ENCODE data around the gene PCDHGC5. TPM values are rescaled to one million over a fixed set of nuclear protein-coding genes. Genes with fewer than 3 reads are reported as not detected.
A peak's percentile ranks its signal among the peaks of the same experiment; 100 is the strongest.

PCDHGC5 gene
- total and polyA plus RNA-seq, 2 experiments from 2014 or later: 0.16 to 1.5 TPM

DNA sequence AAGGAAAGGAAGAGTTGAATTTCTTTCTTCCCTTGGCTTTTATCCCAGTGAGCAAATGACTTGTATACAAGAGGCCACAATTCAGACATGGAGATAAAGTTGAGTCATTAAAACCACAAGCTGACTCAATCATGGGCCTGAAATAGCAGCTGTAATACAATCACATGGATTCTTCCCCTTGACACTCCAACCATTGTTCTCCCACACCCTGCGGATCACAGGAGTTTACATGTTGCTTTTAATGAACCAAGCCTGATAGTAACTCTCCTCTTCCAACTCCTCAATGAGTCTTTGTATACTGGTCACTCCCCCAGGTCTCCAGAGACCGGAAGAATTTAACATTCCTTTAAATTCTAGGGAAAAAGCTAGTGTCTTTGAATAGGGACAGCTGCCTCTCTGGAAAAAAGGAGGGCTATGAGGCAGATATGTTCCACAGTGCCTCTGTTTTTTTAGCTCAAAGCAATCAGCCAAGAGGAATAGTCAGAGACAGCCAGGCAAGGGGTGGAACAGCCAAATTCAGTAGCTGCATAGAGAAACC, 32.4 kb downstream of the PCDHGC5 start:
- Mint-ChIP-seq H3K36me3 (ENCODE audit: low read depth) (peaks cover 73% of the 10 kb centered on the region), H3K4me3 (no peak overlapping the region), H3K27me3 (ENCODE audit: insufficient read depth, low read depth, poor library complexity) (peaks cover 3% of the 10 kb centered on the region), H3K27ac (no peak overlapping the region), H3K4me1 (peaks cover 22% of the 10 kb centered on the region), H3K9me3 (no peaks in the 10 kb centered on the region; the same call in 2 of the 3 replicates)
- Histone ChIP-seq H3K4me1 (ENCODE audit: insufficient read depth) (peaks cover 11% of the 10 kb centered on the region), H3K27ac (ENCODE audit: low read depth) (peak overlapping the region; percentile 26; the same call in 1 of the 2 replicates), H3F3A (replicated peaks; ENCODE audit: low read depth) (peaks cover 9% of the 10 kb centered on the region; the same call in 1 of the 2 replicates), H3K4me3 (no peak overlapping the region), H3K4me2 (no peak overlapping the region), H3K9me2 (ENCODE audit: insufficient read depth) (no peaks in the 10 kb centered on the region), H3K27me3 (ENCODE audit: insufficient read depth) (no peaks in the 10 kb centered on the region), H2AFZ (no peak overlapping the region), H4K20me1 (replicated peaks; ENCODE audit: insufficient read depth) (peaks cover 4% of the 10 kb centered on the region), H3K36me3 (ENCODE audit: insufficient read depth) (peaks cover 25% of the 10 kb centered on the region), H3K79me2 (replicated peaks; ENCODE audit: insufficient read depth) (0 out of 2 replicates have a peak, but pooled peaks cover 6% of the 10 kb centered on the region)
- ATAC-seq (no peak), DNase-seq (ENCODE audit: low spot score) (no peak)
- TF ChIP-seq ZNF114 (CRISPR knock-in tag; IDR thresholded peaks at IDR 0.05): no peak

DNA sequence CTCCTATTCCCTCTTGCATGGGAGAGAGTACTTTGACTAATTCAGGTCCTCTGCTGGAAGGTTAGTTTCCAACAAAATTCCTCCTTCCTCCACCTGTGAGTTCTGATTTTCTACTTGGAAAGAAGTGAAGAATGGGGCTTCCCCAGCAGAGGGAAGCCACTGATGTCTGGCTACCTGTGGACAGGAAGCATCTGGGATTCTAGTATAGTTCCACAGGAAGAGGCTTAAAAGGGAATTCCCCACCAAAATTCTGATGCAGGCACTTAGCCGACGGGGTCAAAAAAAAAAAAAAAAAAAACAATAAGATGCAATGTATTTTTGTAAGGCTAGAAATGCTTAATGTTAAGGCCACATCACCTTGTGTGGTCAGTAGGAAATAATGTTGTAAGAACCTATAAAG, 33.4 kb downstream of the PCDHGC5 start:
- H3K27ac Mint-ChIP-seq: no peak overlapping the region
- H3K4me3 ChIP-seq: no peak overlapping the region
- no peak overlapping the region for H2AFZ ChIP-seq
- peaks cover 4% of the 10 kb centered on the region for H4K20me1 ChIP-seq (replicated peaks; ENCODE audit: insufficient read depth)
- no peak overlapping the region for H3K4me2 ChIP-seq
- 0 out of 2 replicates have a peak, but pooled peaks cover 6% of the 10 kb centered on the region for H3K79me2 ChIP-seq (replicated peaks; ENCODE audit: insufficient read depth)
- no peaks in the 10 kb centered on the region for H3K9me3 Mint-ChIP-seq
- H3K27me3 Mint-ChIP-seq (ENCODE audit: insufficient read depth, low read depth, poor library complexity): peaks cover 3% of the 10 kb centered on the region
- peaks cover 25% of the 10 kb centered on the region for H3K36me3 ChIP-seq (ENCODE audit: insufficient read depth)
- DNase-seq (ENCODE audit: low spot score): no peak
- peaks cover 9% of the 10 kb centered on the region; the same call in 1 of the 2 replicates for H3F3A ChIP-seq (replicated peaks; ENCODE audit: low read depth)
- no peaks in the 10 kb centered on the region for H3K27me3 ChIP-seq (ENCODE audit: insufficient read depth)
- H3K4me3 Mint-ChIP-seq: no peak overlapping the region
- H3K9me2 ChIP-seq (ENCODE audit: insufficient read depth): no peaks in the 10 kb centered on the region
- peaks cover 11% of the 10 kb centered on the region for H3K4me1 ChIP-seq (ENCODE audit: insufficient read depth)
- H3K27ac ChIP-seq (ENCODE audit: low read depth): no peak overlapping the region
- H3K36me3 Mint-ChIP-seq (ENCODE audit: low read depth): peaks cover 76% of the 10 kb centered on the region
- no peak for ATAC-seq
- H3K4me1 Mint-ChIP-seq: peaks cover 22% of the 10 kb centered on the region
- TF ChIP-seq NANOG (IDR thresholded peaks at IDR 0.05; ENCODE audit: borderline replicate concordance): no peak
- TF ChIP-seq STAT1 (IDR thresholded peaks at IDR 0.05; ENCODE audit: unreplicated experiment): no peak
- TF ChIP-seq EZH2phosphoT487 (IDR thresholded peaks at IDR 0.05; ENCODE audit: unreplicated experiment): no peak
- TF ChIP-seq ZNF114 (CRISPR knock-in tag; IDR thresholded peaks at IDR 0.05): no peak
- TF ChIP-seq, protein P1, sequence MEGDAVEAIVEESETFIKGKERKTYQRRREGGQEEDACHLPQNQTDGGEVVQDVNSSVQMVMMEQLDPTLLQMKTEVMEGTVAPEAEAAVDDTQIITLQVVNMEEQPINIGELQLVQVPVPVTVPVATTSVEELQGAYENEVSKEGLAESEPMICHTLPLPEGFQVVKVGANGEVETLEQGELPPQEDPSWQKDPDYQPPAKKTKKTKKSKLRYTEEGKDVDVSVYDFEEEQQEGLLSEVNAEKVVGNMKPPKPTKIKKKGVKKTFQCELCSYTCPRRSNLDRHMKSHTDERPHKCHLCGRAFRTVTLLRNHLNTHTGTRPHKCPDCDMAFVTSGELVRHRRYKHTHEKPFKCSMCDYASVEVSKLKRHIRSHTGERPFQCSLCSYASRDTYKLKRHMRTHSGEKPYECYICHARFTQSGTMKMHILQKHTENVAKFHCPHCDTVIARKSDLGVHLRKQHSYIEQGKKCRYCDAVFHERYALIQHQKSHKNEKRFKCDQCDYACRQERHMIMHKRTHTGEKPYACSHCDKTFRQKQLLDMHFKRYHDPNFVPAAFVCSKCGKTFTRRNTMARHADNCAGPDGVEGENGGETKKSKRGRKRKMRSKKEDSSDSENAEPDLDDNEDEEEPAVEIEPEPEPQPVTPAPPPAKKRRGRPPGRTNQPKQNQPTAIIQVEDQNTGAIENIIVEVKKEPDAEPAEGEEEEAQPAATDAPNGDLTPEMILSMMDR (conservative IDR thresholded peaks at IDR 0.05; ENCODE audit: low read depth in 2 of 2): no peak
- TF ChIP-seq, protein P2, sequence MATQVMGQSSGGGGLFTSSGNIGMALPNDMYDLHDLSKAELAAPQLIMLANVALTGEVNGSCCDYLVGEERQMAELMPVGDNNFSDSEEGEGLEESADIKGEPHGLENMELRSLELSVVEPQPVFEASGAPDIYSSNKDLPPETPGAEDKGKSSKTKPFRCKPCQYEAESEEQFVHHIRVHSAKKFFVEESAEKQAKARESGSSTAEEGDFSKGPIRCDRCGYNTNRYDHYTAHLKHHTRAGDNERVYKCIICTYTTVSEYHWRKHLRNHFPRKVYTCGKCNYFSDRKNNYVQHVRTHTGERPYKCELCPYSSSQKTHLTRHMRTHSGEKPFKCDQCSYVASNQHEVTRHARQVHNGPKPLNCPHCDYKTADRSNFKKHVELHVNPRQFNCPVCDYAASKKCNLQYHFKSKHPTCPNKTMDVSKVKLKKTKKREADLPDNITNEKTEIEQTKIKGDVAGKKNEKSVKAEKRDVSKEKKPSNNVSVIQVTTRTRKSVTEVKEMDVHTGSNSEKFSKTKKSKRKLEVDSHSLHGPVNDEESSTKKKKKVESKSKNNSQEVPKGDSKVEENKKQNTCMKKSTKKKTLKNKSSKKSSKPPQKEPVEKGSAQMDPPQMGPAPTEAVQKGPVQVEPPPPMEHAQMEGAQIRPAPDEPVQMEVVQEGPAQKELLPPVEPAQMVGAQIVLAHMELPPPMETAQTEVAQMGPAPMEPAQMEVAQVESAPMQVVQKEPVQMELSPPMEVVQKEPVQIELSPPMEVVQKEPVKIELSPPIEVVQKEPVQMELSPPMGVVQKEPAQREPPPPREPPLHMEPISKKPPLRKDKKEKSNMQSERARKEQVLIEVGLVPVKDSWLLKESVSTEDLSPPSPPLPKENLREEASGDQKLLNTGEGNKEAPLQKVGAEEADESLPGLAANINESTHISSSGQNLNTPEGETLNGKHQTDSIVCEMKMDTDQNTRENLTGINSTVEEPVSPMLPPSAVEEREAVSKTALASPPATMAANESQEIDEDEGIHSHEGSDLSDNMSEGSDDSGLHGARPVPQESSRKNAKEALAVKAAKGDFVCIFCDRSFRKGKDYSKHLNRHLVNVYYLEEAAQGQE (IDR thresholded peaks at IDR 0.05; ENCODE audit: unreplicated experiment): no peak
- TF ChIP-seq EZH2 (IDR thresholded peaks at IDR 0.05; ENCODE audit: low read depth, unreplicated experiment): no peak
- TF ChIP-seq, protein P3, sequence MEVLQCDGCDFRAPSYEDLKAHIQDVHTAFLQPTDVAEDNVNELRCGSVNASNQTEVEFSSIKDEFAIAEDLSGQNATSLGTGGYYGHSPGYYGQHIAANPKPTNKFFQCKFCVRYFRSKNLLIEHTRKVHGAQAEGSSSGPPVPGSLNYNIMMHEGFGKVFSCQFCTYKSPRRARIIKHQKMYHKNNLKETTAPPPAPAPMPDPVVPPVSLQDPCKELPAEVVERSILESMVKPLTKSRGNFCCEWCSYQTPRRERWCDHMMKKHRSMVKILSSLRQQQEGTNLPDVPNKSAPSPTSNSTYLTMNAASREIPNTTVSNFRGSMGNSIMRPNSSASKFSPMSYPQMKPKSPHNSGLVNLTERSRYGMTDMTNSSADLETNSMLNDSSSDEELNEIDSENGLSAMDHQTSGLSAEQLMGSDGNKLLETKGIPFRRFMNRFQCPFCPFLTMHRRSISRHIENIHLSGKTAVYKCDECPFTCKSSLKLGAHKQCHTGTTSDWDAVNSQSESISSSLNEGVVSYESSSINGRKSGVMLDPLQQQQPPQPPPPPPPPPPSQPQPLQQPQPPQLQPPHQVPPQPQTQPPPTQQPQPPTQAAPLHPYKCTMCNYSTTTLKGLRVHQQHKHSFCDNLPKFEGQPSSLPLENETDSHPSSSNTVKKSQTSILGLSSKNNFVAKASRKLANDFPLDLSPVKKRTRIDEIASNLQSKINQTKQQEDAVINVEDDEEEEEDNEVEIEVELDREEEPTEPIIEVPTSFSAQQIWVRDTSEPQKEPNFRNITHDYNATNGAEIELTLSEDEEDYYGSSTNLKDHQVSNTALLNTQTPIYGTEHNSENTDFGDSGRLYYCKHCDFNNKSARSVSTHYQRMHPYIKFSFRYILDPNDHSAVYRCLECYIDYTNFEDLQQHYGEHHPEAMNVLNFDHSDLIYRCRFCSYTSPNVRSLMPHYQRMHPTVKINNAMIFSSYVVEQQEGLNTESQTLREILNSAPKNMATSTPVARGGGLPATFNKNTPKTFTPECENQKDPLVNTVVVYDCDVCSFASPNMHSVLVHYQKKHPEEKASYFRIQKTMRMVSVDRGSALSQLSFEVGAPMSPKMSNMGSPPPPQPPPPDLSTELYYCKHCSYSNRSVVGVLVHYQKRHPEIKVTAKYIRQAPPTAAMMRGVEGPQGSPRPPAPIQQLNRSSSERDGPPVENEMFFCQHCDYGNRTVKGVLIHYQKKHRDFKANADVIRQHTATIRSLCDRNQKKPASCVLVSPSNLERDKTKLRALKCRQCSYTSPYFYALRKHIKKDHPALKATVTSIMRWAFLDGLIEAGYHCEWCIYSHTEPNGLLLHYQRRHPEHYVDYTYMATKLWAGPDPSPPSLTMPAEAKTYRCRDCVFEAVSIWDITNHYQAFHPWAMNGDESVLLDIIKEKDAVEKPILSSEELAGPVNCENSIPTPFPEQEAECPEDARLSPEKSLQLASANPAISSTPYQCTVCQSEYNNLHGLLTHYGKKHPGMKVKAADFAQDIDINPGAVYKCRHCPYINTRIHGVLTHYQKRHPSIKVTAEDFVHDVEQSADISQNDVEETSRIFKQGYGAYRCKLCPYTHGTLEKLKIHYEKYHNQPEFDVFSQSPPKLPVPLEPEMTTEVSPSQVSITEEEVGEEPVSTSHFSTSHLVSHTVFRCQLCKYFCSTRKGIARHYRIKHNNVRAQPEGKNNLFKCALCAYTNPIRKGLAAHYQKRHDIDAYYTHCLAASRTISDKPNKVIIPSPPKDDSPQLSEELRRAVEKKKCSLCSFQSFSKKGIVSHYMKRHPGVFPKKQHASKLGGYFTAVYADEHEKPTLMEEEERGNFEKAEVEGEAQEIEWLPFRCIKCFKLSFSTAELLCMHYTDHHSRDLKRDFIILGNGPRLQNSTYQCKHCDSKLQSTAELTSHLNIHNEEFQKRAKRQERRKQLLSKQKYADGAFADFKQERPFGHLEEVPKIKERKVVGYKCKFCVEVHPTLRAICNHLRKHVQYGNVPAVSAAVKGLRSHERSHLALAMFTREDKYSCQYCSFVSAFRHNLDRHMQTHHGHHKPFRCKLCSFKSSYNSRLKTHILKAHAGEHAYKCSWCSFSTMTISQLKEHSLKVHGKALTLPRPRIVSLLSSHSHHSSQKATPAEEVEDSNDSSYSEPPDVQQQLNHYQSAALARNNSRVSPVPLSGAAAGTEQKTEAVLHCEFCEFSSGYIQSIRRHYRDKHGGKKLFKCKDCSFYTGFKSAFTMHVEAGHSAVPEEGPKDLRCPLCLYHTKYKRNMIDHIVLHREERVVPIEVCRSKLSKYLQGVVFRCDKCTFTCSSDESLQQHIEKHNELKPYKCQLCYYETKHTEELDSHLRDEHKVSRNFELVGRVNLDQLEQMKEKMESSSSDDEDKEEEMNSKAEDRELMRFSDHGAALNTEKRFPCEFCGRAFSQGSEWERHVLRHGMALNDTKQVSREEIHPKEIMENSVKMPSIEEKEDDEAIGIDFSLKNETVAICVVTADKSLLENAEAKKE (CRISPR knock-in tag; IDR thresholded peaks at IDR 0.05): no peak
- TF ChIP-seq ZNF331 (CRISPR knock-in tag; IDR thresholded peaks at IDR 0.05; ENCODE audit: low read depth): no peak
